ENCODE measurements around the gene THSD7B.

GRCh38 chr2:137321566-137321965, 556.2 kb downstream of the THSD7B start:
- TF ChIP-seq POLR2A (IDR thresholded peaks at IDR 0.05; ENCODE audit: low read length) (no peak), GATA1 (IDR thresholded peaks at IDR 0.05; ENCODE audit: low read depth, low read length) (no peak)

Data from erythroblast (primary cell).